Measurements from ENCODE around the gene NRSN2.

The NRSN2 gene

GRCh38 chr20:346640-347316 lies at the start of gene NRSN2:
Gene NRSN2 (plus strand): TSS chr20:347111. CDS start chr20:349644, 2,533 bp downstream.
- Histone ChIP-seq H3K4me1 (ENCODE audit: control insufficient read depth in 1 of 2, insufficient read depth in 2 of 2, low read length in 2 of 2) (peaks cover 0 to 6% of the 10 kb centered on the region in 2 donors), H3K27ac (ENCODE audit: low read depth, low read length) (peak within 1 kb of the TSS; percentile 83), H3K9ac (ENCODE audit: low read depth in 1 of 2, low read length in 2 of 2) (peak within 1 kb of the TSS; percentile 51 to 72), H3K9me3 (ENCODE audit: control insufficient read depth in 1 of 2, low read length in 2 of 2) (peaks cover 0 to 5% of the 10 kb centered on the region in 2 donors), H3K27me3 (ENCODE audit: control insufficient read depth in 1 of 2, insufficient read depth in 2 of 2, low read length in 2 of 2) (no peaks in the 10 kb centered on the region), H3K4me3 (ENCODE audit: low read depth in 1 of 2, low read length in 2 of 2) (peak within 1 kb of the TSS; percentile 73 to 87), H3K36me3 (ENCODE audit: control insufficient read depth in 1 of 2, insufficient read depth in 2 of 2, low read length in 2 of 2) (no peaks in the 10 kb centered on the region)

GRCh38 chr20:297925-298775 lies 48.8 kb upstream of the NRSN2 start:
- Histone ChIP-seq H3K4me1 (ENCODE audit: control insufficient read depth in 1 of 2, insufficient read depth in 2 of 2, low read length in 2 of 2) (peaks cover 24 to 26% of the 10 kb centered on the region in 2 donors), H3K9ac (ENCODE audit: low read depth in 1 of 2, low read length in 2 of 2) (peak overlapping the region; percentile 92 to 97), H3K9me3 (ENCODE audit: control insufficient read depth in 1 of 2, low read length in 2 of 2) (no peaks in the 10 kb centered on the region), H3K4me3 (ENCODE audit: low read depth in 1 of 2, low read length in 2 of 2) (peak overlapping the region; percentile 98 to 99), H3K27me3 (ENCODE audit: control insufficient read depth in 1 of 2, insufficient read depth in 2 of 2, low read length in 2 of 2) (no peaks in the 10 kb centered on the region), H3K27ac (ENCODE audit: low read depth, low read length) (peak overlapping the region; percentile 94), H3K36me3 (ENCODE audit: control insufficient read depth in 1 of 2, insufficient read depth in 2 of 2, low read length in 2 of 2) (peaks cover 0 to 10% of the 10 kb centered on the region in 2 donors)

GRCh38 chr20:298776-299391 lies 48.0 kb upstream of the NRSN2 start:
- Histone ChIP-seq H3K27me3 (ENCODE audit: control insufficient read depth in 1 of 2, insufficient read depth in 2 of 2, low read length in 2 of 2) (no peaks in the 10 kb centered on the region), H3K9ac (ENCODE audit: low read depth in 1 of 2, low read length in 2 of 2) (peak overlapping the region; percentile 92 to 97), H3K27ac (ENCODE audit: low read depth, low read length) (no peak overlapping the region), H3K9me3 (ENCODE audit: control insufficient read depth in 1 of 2, low read length in 2 of 2) (no peaks in the 10 kb centered on the region), H3K4me1 (ENCODE audit: control insufficient read depth in 1 of 2, insufficient read depth in 2 of 2, low read length in 2 of 2) (peaks cover 24 to 26% of the 10 kb centered on the region in 2 donors), H3K36me3 (ENCODE audit: control insufficient read depth in 1 of 2, insufficient read depth in 2 of 2, low read length in 2 of 2) (peaks cover 0 to 10% of the 10 kb centered on the region in 2 donors), H3K4me3 (ENCODE audit: low read depth in 1 of 2, low read length in 2 of 2) (peak overlapping the region; percentile 98 to 99)

GRCh38 chr20:300345-300990 lies 46.4 kb upstream of the NRSN2 start:
- no peaks in the 10 kb centered on the region for H3K9me3 ChIP-seq (ENCODE audit: control insufficient read depth in 1 of 2, low read length in 2 of 2)
- no peak overlapping the region for H3K9ac ChIP-seq (ENCODE audit: low read depth in 1 of 2, low read length in 2 of 2)
- H3K4me3 ChIP-seq (ENCODE audit: low read depth in 1 of 2, low read length in 2 of 2), result peak overlapping the region in 1 of 2 donors; percentile 99
- peaks cover 24 to 26% of the 10 kb centered on the region in 2 donors for H3K4me1 ChIP-seq (ENCODE audit: control insufficient read depth in 1 of 2, insufficient read depth in 2 of 2, low read length in 2 of 2)
- no peaks in the 10 kb centered on the region for H3K27me3 ChIP-seq (ENCODE audit: control insufficient read depth in 1 of 2, insufficient read depth in 2 of 2, low read length in 2 of 2)
- no peak overlapping the region for H3K27ac ChIP-seq (ENCODE audit: low read depth, low read length)
- peaks cover 0 to 10% of the 10 kb centered on the region in 2 donors for H3K36me3 ChIP-seq (ENCODE audit: control insufficient read depth in 1 of 2, insufficient read depth in 2 of 2, low read length in 2 of 2)

- Histone ChIP-seq H3K4me3 (ENCODE audit: low read depth in 1 of 2, low read length in 2 of 2) (no peak overlapping the region), H3K9ac (ENCODE audit: low read depth in 1 of 2, low read length in 2 of 2) (no peak overlapping the region), H3K27ac (ENCODE audit: low read depth, low read length) (no peak overlapping the region)
These were observed 44.7 kb upstream of the NRSN2 start for GRCh38 chr20:301886-302848.

GRCh38 chr20:305745-306144 lies 41.2 kb upstream of the NRSN2 start:
- H3K36me3 ChIP-seq (ENCODE audit: control insufficient read depth in 1 of 2, insufficient read depth in 2 of 2, low read length in 2 of 2), result no peaks in the 10 kb centered on the region
- no peak overlapping the region for H3K4me3 ChIP-seq (ENCODE audit: low read depth in 1 of 2, low read length in 2 of 2)
- peaks cover 8 to 16% of the 10 kb centered on the region in 2 donors for H3K4me1 ChIP-seq (ENCODE audit: control insufficient read depth in 1 of 2, insufficient read depth in 2 of 2, low read length in 2 of 2)
- H3K9me3 ChIP-seq (ENCODE audit: control insufficient read depth in 1 of 2, low read length in 2 of 2), result no peaks in the 10 kb centered on the region
- H3K9ac ChIP-seq (ENCODE audit: low read depth in 1 of 2, low read length in 2 of 2), result no peak overlapping the region
- no peaks in the 10 kb centered on the region for H3K27me3 ChIP-seq (ENCODE audit: control insufficient read depth in 1 of 2, insufficient read depth in 2 of 2, low read length in 2 of 2)
- no peak overlapping the region for H3K27ac ChIP-seq (ENCODE audit: low read depth, low read length)

More at GRCh38 chr20:301886-302848, 44.7 kb upstream of the NRSN2 start:
- Histone ChIP-seq H3K9me3 (ENCODE audit: control insufficient read depth in 1 of 2, low read length in 2 of 2) (no peaks in the 10 kb centered on the region), H3K4me1 (ENCODE audit: control insufficient read depth in 1 of 2, insufficient read depth in 2 of 2, low read length in 2 of 2) (peaks cover 20 to 24% of the 10 kb centered on the region in 2 donors), H3K36me3 (ENCODE audit: control insufficient read depth in 1 of 2, insufficient read depth in 2 of 2, low read length in 2 of 2) (peaks cover 0 to 10% of the 10 kb centered on the region in 2 donors), H3K27me3 (ENCODE audit: control insufficient read depth in 1 of 2, insufficient read depth in 2 of 2, low read length in 2 of 2) (no peaks in the 10 kb centered on the region)

GRCh38 chr20:308427-309038 lies 38.4 kb upstream of the NRSN2 start:
- no peaks in the 10 kb centered on the region for H3K9me3 ChIP-seq (ENCODE audit: control insufficient read depth in 1 of 2, low read length in 2 of 2)
- H3K27ac ChIP-seq (ENCODE audit: low read depth, low read length), result no peak overlapping the region
- H3K4me1 ChIP-seq (ENCODE audit: control insufficient read depth in 1 of 2, insufficient read depth in 2 of 2, low read length in 2 of 2), result peaks cover 4 to 10% of the 10 kb centered on the region in 2 donors
- no peaks in the 10 kb centered on the region for H3K36me3 ChIP-seq (ENCODE audit: control insufficient read depth in 1 of 2, insufficient read depth in 2 of 2, low read length in 2 of 2)
- H3K9ac ChIP-seq (ENCODE audit: low read depth in 1 of 2, low read length in 2 of 2), result no peak overlapping the region
- H3K4me3 ChIP-seq (ENCODE audit: low read depth in 1 of 2, low read length in 2 of 2), result no peak overlapping the region
- no peaks in the 10 kb centered on the region for H3K27me3 ChIP-seq (ENCODE audit: control insufficient read depth in 1 of 2, insufficient read depth in 2 of 2, low read length in 2 of 2)

GRCh38 chr20:309306-309840 lies 37.5 kb upstream of the NRSN2 start:
- Histone ChIP-seq H3K9ac (ENCODE audit: low read depth in 1 of 2, low read length in 2 of 2) (peak overlapping the region in 1 of 2 donors; percentile 1), H3K4me3 (ENCODE audit: low read depth in 1 of 2, low read length in 2 of 2) (peak overlapping the region; percentile 43 to 49), H3K27ac (ENCODE audit: low read depth, low read length) (peak overlapping the region; percentile 51), H3K9me3 (ENCODE audit: control insufficient read depth in 1 of 2, low read length in 2 of 2) (no peaks in the 10 kb centered on the region), H3K36me3 (ENCODE audit: control insufficient read depth in 1 of 2, insufficient read depth in 2 of 2, low read length in 2 of 2) (no peaks in the 10 kb centered on the region), H3K27me3 (ENCODE audit: control insufficient read depth in 1 of 2, insufficient read depth in 2 of 2, low read length in 2 of 2) (no peaks in the 10 kb centered on the region), H3K4me1 (ENCODE audit: control insufficient read depth in 1 of 2, insufficient read depth in 2 of 2, low read length in 2 of 2) (peaks cover 4 to 10% of the 10 kb centered on the region in 2 donors)

Data from duodenal mucosa (tissue), 2 donors.